ENCODE measurements around the gene HOXA3.

The HOXA3 gene

GRCh38 chr7:27095050-27095896, 57.1 kb downstream of the HOXA3 start:
- TF ChIP-seq GLIS3 (CRISPR knock-in tag; IDR thresholded peaks at IDR 0.05) (no peak), ZNF70 (CRISPR knock-in tag; IDR thresholded peaks at IDR 0.05) (no peak), POU6F1 (CRISPR knock-in tag; IDR thresholded peaks at IDR 0.05; ENCODE audit: borderline replicate concordance, low read depth) (no peak), PPARA (CRISPR knock-in tag; IDR thresholded peaks at IDR 0.05; ENCODE audit: borderline replicate concordance) (no peak), ZFP30 (CRISPR knock-in tag; IDR thresholded peaks at IDR 0.05) (no peak)
- no peak for ATAC-seq

GRCh38 chr7:27094304-27095049, 57.9 kb downstream of the HOXA3 start:
- no peak for TF ChIP-seq ZFP30 (CRISPR knock-in tag; IDR thresholded peaks at IDR 0.05)
- ATAC-seq = no peak

GRCh38 chr7:27093184-27093895, 59.0 kb downstream of the HOXA3 start:
- ATAC-seq = no peak
- TF ChIP-seq ZFP30 (CRISPR knock-in tag; IDR thresholded peaks at IDR 0.05) (no peak), POU6F1 (CRISPR knock-in tag; IDR thresholded peaks at IDR 0.05; ENCODE audit: borderline replicate concordance, low read depth) (no peak)

GRCh38 chr7:27092819-27093110, 59.6 kb downstream of the HOXA3 start:
- no peak for ATAC-seq
- TF ChIP-seq TCF4 (CRISPR knock-in tag; IDR thresholded peaks at IDR 0.05; ENCODE audit: borderline replicate concordance) (no peak), ZC3H10 (CRISPR knock-in tag; IDR thresholded peaks at IDR 0.05) (no peak), CSDC2 (CRISPR knock-in tag; IDR thresholded peaks at IDR 0.05) (no peak), RARB (CRISPR knock-in tag; IDR thresholded peaks at IDR 0.05) (no peak), ZFP3 (CRISPR knock-in tag; IDR thresholded peaks at IDR 0.05) (no peak), ESRRG (CRISPR knock-in tag; IDR thresholded peaks at IDR 0.05) (no peak), POU6F1 (CRISPR knock-in tag; IDR thresholded peaks at IDR 0.05; ENCODE audit: borderline replicate concordance, low read depth) (no peak), PATZ1 (CRISPR knock-in tag; IDR thresholded peaks at IDR 0.05; ENCODE audit: borderline replicate concordance) (no peak), ZNF565 (CRISPR knock-in tag; conservative IDR thresholded peaks at IDR 0.05; ENCODE audit: low read depth) (no peak), ZFP30 (CRISPR knock-in tag; IDR thresholded peaks at IDR 0.05) (no peak), OSR1 (CRISPR knock-in tag; IDR thresholded peaks at IDR 0.05) (no peak), TOX (CRISPR knock-in tag; IDR thresholded peaks at IDR 0.05; ENCODE audit: borderline replicate concordance) (no peak), TSHZ2 (CRISPR knock-in tag; IDR thresholded peaks at IDR 0.05) (no peak), ZNF8 (CRISPR knock-in tag; IDR thresholded peaks at IDR 0.05) (no peak), SNAI2 (CRISPR knock-in tag; IDR thresholded peaks at IDR 0.05) (no peak), ISL1 (CRISPR knock-in tag; IDR thresholded peaks at IDR 0.05) (no peak), GLIS3 (CRISPR knock-in tag; IDR thresholded peaks at IDR 0.05) (no peak), ARNTL (CRISPR knock-in tag; IDR thresholded peaks at IDR 0.05; ENCODE audit: borderline replicate concordance, low read depth) (no peak), PPARA (CRISPR knock-in tag; IDR thresholded peaks at IDR 0.05; ENCODE audit: borderline replicate concordance) (no peak), CREB5 (CRISPR knock-in tag; IDR thresholded peaks at IDR 0.05; ENCODE audit: low read depth) (no peak)
